ENCODE results near the gene CENPV.

CENPV gene

DNA sequence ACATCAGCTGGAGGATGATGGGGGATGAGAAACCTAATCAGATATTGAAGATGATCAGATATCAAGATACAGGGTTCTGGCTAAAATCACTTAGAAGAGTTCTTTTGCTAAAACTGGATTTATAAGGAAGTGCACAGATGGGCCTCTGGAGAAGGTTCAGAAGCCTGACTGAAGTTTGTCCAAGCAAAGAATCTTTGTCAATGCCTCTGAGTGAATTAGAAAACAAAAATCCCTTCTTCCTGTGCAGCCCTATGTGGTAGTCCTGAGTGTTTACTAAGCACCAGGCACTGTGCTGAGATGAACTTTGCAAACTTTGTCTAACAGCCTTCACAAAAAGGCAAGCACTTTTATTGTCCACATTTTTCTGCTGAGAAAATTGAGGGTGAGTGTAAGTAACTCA, 11.4 kb upstream of the CENPV start:
- Histone ChIP-seq H3K4me1 (ENCODE audit: insufficient read depth, poor library complexity, severe bottlenecking) (no peaks in the 10 kb centered on the region), H3K27ac (ENCODE audit: poor library complexity, severe bottlenecking) (no peak overlapping the region), H3K9me3 (ENCODE audit: severe bottlenecking) (no peaks in the 10 kb centered on the region), H3K4me3 (ENCODE audit: severe bottlenecking) (no peak overlapping the region), H3K36me3 (ENCODE audit: low read depth) (no peaks in the 10 kb centered on the region), H3K27me3 (ENCODE audit: insufficient read depth, poor library complexity, severe bottlenecking) (no peaks in the 10 kb centered on the region)
- TF ChIP-seq, protein P1, sequence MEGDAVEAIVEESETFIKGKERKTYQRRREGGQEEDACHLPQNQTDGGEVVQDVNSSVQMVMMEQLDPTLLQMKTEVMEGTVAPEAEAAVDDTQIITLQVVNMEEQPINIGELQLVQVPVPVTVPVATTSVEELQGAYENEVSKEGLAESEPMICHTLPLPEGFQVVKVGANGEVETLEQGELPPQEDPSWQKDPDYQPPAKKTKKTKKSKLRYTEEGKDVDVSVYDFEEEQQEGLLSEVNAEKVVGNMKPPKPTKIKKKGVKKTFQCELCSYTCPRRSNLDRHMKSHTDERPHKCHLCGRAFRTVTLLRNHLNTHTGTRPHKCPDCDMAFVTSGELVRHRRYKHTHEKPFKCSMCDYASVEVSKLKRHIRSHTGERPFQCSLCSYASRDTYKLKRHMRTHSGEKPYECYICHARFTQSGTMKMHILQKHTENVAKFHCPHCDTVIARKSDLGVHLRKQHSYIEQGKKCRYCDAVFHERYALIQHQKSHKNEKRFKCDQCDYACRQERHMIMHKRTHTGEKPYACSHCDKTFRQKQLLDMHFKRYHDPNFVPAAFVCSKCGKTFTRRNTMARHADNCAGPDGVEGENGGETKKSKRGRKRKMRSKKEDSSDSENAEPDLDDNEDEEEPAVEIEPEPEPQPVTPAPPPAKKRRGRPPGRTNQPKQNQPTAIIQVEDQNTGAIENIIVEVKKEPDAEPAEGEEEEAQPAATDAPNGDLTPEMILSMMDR (IDR thresholded peaks at IDR 0.05; ENCODE audit: poor library complexity, severe bottlenecking): no peak
- DNase-seq (ENCODE audit: low spot score) (no peak), ATAC-seq (ENCODE audit: low read depth) (no peak)

DNA sequence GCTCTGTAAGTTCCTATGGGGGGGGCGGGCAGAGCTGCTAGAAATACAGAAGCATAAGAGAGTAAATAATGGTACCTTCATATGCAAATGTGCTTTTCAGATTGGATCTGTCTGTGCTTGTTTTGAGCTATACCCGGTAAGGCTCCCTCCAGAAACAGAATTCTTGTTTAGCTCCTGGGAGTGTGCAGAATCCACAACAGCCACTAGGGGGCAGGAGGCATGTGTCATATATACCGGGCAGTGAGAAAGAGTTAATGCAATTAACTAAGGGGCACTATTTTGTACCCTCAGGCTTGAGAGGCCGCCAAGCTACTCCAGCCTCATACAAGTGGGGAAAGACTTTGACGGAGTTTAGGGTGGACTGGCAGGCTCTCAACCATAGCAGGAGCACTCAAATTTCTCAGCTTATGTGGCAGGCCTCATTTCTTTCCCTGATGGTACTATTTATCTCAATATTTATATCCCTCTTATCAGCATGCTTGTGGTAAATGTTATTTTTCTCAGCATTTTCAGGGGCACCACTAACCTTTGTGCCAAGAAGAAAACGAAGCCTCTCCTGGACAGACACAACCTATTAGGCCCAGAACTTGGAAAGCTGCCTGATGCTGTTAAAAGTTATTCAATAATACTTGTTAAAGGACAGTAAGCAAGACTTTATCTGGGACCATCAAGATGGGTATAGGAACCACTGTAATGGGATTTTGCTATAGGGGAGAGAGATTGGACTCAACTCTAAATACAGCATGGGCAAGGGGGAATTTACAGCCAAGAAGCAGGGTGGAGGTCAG, 10.7 kb upstream of the CENPV start:
- DNase-seq (ENCODE audit: low spot score) (no peak), ATAC-seq (ENCODE audit: low read depth) (peak; percentile 90)
- H3K36me3 ChIP-seq (ENCODE audit: low read depth): no peaks in the 10 kb centered on the region
- H3K27ac ChIP-seq (ENCODE audit: poor library complexity, severe bottlenecking): no peak overlapping the region
- TF ChIP-seq, protein P1 (IDR thresholded peaks at IDR 0.05; ENCODE audit: poor library complexity, severe bottlenecking): peak; percentile 95
- no peaks in the 10 kb centered on the region for H3K4me1 ChIP-seq (ENCODE audit: insufficient read depth, poor library complexity, severe bottlenecking)
- H3K27me3 ChIP-seq (ENCODE audit: insufficient read depth, poor library complexity, severe bottlenecking): no peaks in the 10 kb centered on the region
- no peaks in the 10 kb centered on the region for H3K9me3 ChIP-seq (ENCODE audit: severe bottlenecking)
- no peak overlapping the region for H3K4me3 ChIP-seq (ENCODE audit: severe bottlenecking)

DNA sequence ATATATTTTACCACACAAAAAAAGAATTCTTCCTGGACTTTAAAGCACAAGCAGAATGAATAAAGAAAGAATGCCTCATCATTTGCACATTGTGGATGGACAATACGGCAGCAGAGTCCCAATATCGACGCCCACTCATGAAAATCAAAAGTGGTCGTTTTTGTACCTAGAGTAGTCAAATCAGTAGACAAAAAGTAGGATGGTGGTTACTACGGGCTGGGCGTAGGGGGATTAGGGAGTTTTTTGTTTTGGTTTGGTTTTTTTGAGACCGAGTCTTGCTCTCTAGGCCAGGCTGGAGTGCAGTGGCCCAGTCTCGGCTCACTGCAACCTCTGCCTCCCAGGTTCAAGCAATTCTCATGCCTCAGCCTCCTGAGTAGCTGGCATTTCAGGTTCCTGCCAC, 8.6 kb upstream of the CENPV start:
- Histone ChIP-seq H3K27me3 (ENCODE audit: insufficient read depth, poor library complexity, severe bottlenecking) (no peaks in the 10 kb centered on the region), H3K4me3 (ENCODE audit: severe bottlenecking) (no peak overlapping the region), H3K9me3 (ENCODE audit: severe bottlenecking) (no peaks in the 10 kb centered on the region), H3K4me1 (ENCODE audit: insufficient read depth, poor library complexity, severe bottlenecking) (no peaks in the 10 kb centered on the region), H3K36me3 (ENCODE audit: low read depth) (no peaks in the 10 kb centered on the region), H3K27ac (ENCODE audit: poor library complexity, severe bottlenecking) (no peak overlapping the region)
- DNase-seq (ENCODE audit: low spot score) (no peak), ATAC-seq (ENCODE audit: low read depth) (no peak)
- TF ChIP-seq, protein P1 (IDR thresholded peaks at IDR 0.05; ENCODE audit: poor library complexity, severe bottlenecking): no peak

- H3K4me3 ChIP-seq (ENCODE audit: severe bottlenecking): no peak overlapping the region
- H3K9me3 ChIP-seq (ENCODE audit: severe bottlenecking): no peaks in the 10 kb centered on the region
- ATAC-seq (ENCODE audit: low read depth) (no peak), DNase-seq (ENCODE audit: low spot score) (no peak)
- no peaks in the 10 kb centered on the region for H3K36me3 ChIP-seq (ENCODE audit: low read depth)
- H3K4me1 ChIP-seq (ENCODE audit: insufficient read depth, poor library complexity, severe bottlenecking): peaks cover 3% of the 10 kb centered on the region
- H3K27me3 ChIP-seq (ENCODE audit: insufficient read depth, poor library complexity, severe bottlenecking): no peaks in the 10 kb centered on the region
- no peak overlapping the region for H3K27ac ChIP-seq (ENCODE audit: poor library complexity, severe bottlenecking)
- TF ChIP-seq, protein P1 (IDR thresholded peaks at IDR 0.05; ENCODE audit: poor library complexity, severe bottlenecking): no peak
Observed at GRCh38 chr17:16358394-16358793, 5.1 kb upstream of the CENPV start.

- ATAC-seq (ENCODE audit: low read depth) (no peak), DNase-seq (ENCODE audit: low spot score) (no peak)
- H3K36me3 ChIP-seq (ENCODE audit: low read depth): peaks cover 6% of the 10 kb centered on the region
- peaks cover 3% of the 10 kb centered on the region for H3K4me1 ChIP-seq (ENCODE audit: insufficient read depth, poor library complexity, severe bottlenecking)
- no peak overlapping the region for H3K27ac ChIP-seq (ENCODE audit: poor library complexity, severe bottlenecking)
- TF ChIP-seq, protein P1 (IDR thresholded peaks at IDR 0.05; ENCODE audit: poor library complexity, severe bottlenecking): no peak
- no peaks in the 10 kb centered on the region for H3K9me3 ChIP-seq (ENCODE audit: severe bottlenecking)
- H3K27me3 ChIP-seq (ENCODE audit: insufficient read depth, poor library complexity, severe bottlenecking): no peaks in the 10 kb centered on the region
- no peak overlapping the region for H3K4me3 ChIP-seq (ENCODE audit: severe bottlenecking)
Observed at GRCh38 chr17:16354585-16354984, 1.3 kb upstream of the CENPV start.

Data from RWPE2 (cell line).